Measurements from ENCODE around the gene ABCA7.

The ABCA7 gene

GRCh38 chr19:1066251-1066747 lies 26.4 kb downstream of the ABCA7 start:
- TF ChIP-seq, protein P1, sequence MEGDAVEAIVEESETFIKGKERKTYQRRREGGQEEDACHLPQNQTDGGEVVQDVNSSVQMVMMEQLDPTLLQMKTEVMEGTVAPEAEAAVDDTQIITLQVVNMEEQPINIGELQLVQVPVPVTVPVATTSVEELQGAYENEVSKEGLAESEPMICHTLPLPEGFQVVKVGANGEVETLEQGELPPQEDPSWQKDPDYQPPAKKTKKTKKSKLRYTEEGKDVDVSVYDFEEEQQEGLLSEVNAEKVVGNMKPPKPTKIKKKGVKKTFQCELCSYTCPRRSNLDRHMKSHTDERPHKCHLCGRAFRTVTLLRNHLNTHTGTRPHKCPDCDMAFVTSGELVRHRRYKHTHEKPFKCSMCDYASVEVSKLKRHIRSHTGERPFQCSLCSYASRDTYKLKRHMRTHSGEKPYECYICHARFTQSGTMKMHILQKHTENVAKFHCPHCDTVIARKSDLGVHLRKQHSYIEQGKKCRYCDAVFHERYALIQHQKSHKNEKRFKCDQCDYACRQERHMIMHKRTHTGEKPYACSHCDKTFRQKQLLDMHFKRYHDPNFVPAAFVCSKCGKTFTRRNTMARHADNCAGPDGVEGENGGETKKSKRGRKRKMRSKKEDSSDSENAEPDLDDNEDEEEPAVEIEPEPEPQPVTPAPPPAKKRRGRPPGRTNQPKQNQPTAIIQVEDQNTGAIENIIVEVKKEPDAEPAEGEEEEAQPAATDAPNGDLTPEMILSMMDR (IDR thresholded peaks at IDR 0.05; ENCODE audit: insufficient read depth, low read length, poor library complexity, severe bottlenecking), result no peak
- TF ChIP-seq EZH2phosphoT487 (conservative IDR thresholded peaks at IDR 0.05; ENCODE audit: low read length), result no peak
- Histone ChIP-seq H4K20me1 (ENCODE audit: low read depth, low read length) (no peaks in the 10 kb centered on the region), H3K79me2 (ENCODE audit: insufficient read depth, low read length) (peaks cover 21% of the 10 kb centered on the region), H3K4me3 (ENCODE audit: insufficient read depth, low read length, poor library complexity, severe bottlenecking) (peak overlapping the region; percentile 88), H2AFZ (ENCODE audit: low read depth, low read length, severe bottlenecking) (no peak overlapping the region), H3K27ac (ENCODE audit: low read depth, low read length) (peak overlapping the region; percentile 89), H3K9me2 (replicated peaks; ENCODE audit: insufficient read depth, low read length) (no peaks in the 10 kb centered on the region), H3K4me2 (ENCODE audit: low read depth, low read length, poor library complexity, severe bottlenecking) (peak overlapping the region; percentile 74), H3F3A (ENCODE audit: insufficient read depth) (peaks cover 27% of the 10 kb centered on the region), H3K9me3 (ENCODE audit: insufficient read depth, low read length) (no peaks in the 10 kb centered on the region), H3K27me3 (ENCODE audit: low read length) (no peaks in the 10 kb centered on the region), H3K9ac (ENCODE audit: low read length) (peak overlapping the region; percentile 96), H3K36me3 (ENCODE audit: low read length) (no peaks in the 10 kb centered on the region)

DNA sequence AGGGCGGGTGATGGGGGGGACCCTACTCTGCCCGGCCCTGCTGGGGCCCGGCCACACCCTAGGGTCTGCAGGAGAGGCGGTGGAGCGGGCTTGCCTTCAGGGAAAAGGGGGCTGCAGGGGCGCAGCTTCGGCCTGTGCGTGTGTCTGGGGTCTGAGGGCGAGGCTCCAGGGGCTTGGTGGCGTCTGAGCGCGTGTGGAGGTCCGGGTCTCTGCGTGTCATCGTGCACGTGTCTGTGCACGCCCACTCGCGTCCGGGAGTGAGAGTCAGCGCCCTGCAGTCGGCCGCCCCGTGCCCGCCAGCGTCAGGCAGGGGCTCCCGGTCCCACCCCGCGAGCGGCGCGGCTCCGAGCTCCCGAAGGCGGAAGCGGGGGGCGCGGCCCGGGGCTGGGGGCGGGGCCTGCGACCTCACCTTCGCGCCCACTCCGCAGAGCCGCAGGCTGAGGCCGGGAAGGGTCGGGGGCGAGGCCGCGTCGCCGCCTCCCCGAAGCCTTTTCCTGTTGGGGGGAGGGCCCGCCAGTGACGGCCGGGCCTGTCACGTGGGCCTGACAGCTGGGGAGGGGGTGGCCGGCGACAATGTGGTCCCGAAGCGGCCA lies 26.9 kb downstream of the ABCA7 start, which contains the start of gene ARHGAP45:
TSS of gene ARHGAP45 (plus strand) at position 420 of the 593 bp plus-strand sequence. CDS start 239 bp downstream, outside the sequence.
- H3K4me2 ChIP-seq (ENCODE audit: low read depth, low read length, poor library complexity, severe bottlenecking), result peak within 1 kb of the TSS; percentile 74
- peak within 1 kb of the TSS; percentile 89 for H3K27ac ChIP-seq (ENCODE audit: low read depth, low read length)
- peak within 1 kb of the TSS; percentile 88 for H3K4me3 ChIP-seq (ENCODE audit: insufficient read depth, low read length, poor library complexity, severe bottlenecking)
- no peaks in the 10 kb centered on the region for H3K27me3 ChIP-seq (ENCODE audit: low read length)
- no peaks in the 10 kb centered on the region for H4K20me1 ChIP-seq (ENCODE audit: low read depth, low read length)
- H3K79me2 ChIP-seq (ENCODE audit: insufficient read depth, low read length), result peaks cover 21% of the 10 kb centered on the region
- H3K9me3 ChIP-seq (ENCODE audit: insufficient read depth, low read length), result no peaks in the 10 kb centered on the region
- H3F3A ChIP-seq (ENCODE audit: insufficient read depth), result peaks cover 31% of the 10 kb centered on the region
- TF ChIP-seq, protein P1 (IDR thresholded peaks at IDR 0.05; ENCODE audit: insufficient read depth, low read length, poor library complexity, severe bottlenecking), result no peak
- TF ChIP-seq EZH2phosphoT487 (conservative IDR thresholded peaks at IDR 0.05; ENCODE audit: low read length), result no peak
- no peaks in the 10 kb centered on the region for H3K9me2 ChIP-seq (replicated peaks; ENCODE audit: insufficient read depth, low read length)
- H2AFZ ChIP-seq (ENCODE audit: low read depth, low read length, severe bottlenecking), result peak within 1 kb of the TSS; percentile 13
- no peaks in the 10 kb centered on the region for H3K36me3 ChIP-seq (ENCODE audit: low read length)
- peak within 1 kb of the TSS; percentile 96 for H3K9ac ChIP-seq (ENCODE audit: low read length)

DNA sequence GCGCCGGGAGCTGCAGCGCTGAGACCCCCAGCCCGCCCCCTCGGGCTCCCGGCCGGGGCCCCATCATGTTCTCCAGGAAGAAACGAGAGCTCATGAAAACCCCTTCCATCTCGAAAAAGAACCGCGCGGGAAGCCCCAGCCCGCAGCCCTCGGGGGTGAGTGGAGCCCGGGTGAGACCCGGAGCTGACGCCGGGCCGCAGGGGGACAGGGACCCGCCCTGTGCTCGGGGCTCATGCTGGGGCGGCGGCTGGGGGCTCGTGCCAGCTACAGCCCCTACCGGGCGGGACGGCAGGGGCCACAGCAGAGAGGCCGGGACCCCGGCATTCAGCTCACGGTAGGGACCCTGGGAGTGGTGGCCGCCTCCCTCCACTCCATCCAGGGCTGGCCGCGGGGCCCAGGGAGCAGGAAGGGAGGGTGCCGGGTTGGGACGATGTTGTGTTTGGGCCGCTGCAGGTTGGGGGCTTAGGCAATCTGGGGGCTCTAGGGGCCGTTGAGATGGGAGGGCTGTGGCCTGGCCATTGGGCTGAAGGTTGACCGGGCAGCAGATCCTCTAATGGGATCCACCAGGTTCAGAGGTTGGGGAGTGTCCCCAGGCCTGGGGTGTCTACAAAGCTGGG lies 27.5 kb downstream of the ABCA7 start:
- Histone ChIP-seq H3K9me2 (replicated peaks; ENCODE audit: insufficient read depth, low read length) (no peaks in the 10 kb centered on the region), H3K4me2 (ENCODE audit: low read depth, low read length, poor library complexity, severe bottlenecking) (peak overlapping the region; percentile 74), H4K20me1 (ENCODE audit: low read depth, low read length) (no peaks in the 10 kb centered on the region), H3K4me3 (ENCODE audit: insufficient read depth, low read length, poor library complexity, severe bottlenecking) (peak overlapping the region; percentile 88), H3K27ac (ENCODE audit: low read depth, low read length) (peak overlapping the region; percentile 89), H3F3A (ENCODE audit: insufficient read depth) (peaks cover 36% of the 10 kb centered on the region), H3K9me3 (ENCODE audit: insufficient read depth, low read length) (no peaks in the 10 kb centered on the region), H3K36me3 (ENCODE audit: low read length) (no peaks in the 10 kb centered on the region), H3K79me2 (ENCODE audit: insufficient read depth, low read length) (peaks cover 21% of the 10 kb centered on the region), H2AFZ (ENCODE audit: low read depth, low read length, severe bottlenecking) (peak overlapping the region; percentile 13), H3K27me3 (ENCODE audit: low read length) (no peaks in the 10 kb centered on the region), H3K9ac (ENCODE audit: low read length) (peak overlapping the region; percentile 96)
- TF ChIP-seq, protein P1 (IDR thresholded peaks at IDR 0.05; ENCODE audit: insufficient read depth, low read length, poor library complexity, severe bottlenecking), result no peak
- TF ChIP-seq EZH2phosphoT487 (conservative IDR thresholded peaks at IDR 0.05; ENCODE audit: low read length), result no peak

Measured in SU-DHL-6 (cell line).